PFSK-1 (cell line): ENCODE data around the gene LZTS2.

Source experiments
- FOXP2 ChIP-seq: optimal IDR thresholded peaks from 2 replicates; pipeline ENCODE3; 2011; ENCODE audit warnings: borderline replicate concordance, control low read depth, inconsistent platforms; ENCODE audit not compliant: insufficient read depth; ENCODE audit errors: extremely low read length, extremely low read depth
- POLR2AphosphoS5 ChIP-seq: IDR thresholded peaks from 2 replicates; pipeline ENCODE4 v1.6.1; 2012; ENCODE audit warnings: low read depth, mild to moderate bottlenecking, control low read depth, low read length, moderate library complexity
- REST ChIP-seq, 2 experiments: IDR thresholded peaks; 2 replicates each; pipeline versions ENCODE4 v1.6.1 to v1.8.0; 2011 to 2012; ENCODE audit warnings: low read depth in 2 of 2, low read length in 2 of 2, control low read depth in 1 of 2, inconsistent platforms in 1 of 2, mild to moderate bottlenecking in 1 of 2, moderate library complexity in 1 of 2; ENCODE audit not compliant: insufficient read depth in 1 of 2
- SIN3A ChIP-seq: IDR thresholded peaks from 2 replicates; pipeline ENCODE4 v1.6.1; 2012; ENCODE audit warnings: mild to moderate bottlenecking, low read length, moderate library complexity, borderline replicate concordance; ENCODE audit not compliant: insufficient read depth
- TAF1 ChIP-seq: IDR thresholded peaks from 2 replicates; pipeline ENCODE4 v1.6.1; 2012; ENCODE audit warnings: low read length, control low read depth, borderline replicate concordance; ENCODE audit not compliant: insufficient read depth

GRCh38 chr10:100998991-100999741, 442 bp upstream of the LZTS2 start:
- no peak for TF ChIP-seq REST (IDR thresholded peaks at IDR 0.05; ENCODE audit: insufficient read depth in 1 of 2, low read depth in 2 of 2, low read length in 2 of 2)
- peak; percentile 55 for TF ChIP-seq POLR2AphosphoS5
- peak; percentile 71; the same call in 1 of the 2 replicates for TF ChIP-seq TAF1
- peak; percentile 25; the same call in 1 of the 2 replicates for TF ChIP-seq SIN3A
- no peak for TF ChIP-seq FOXP2
